Subcutaneous adipose tissue (tissue), 4 donors: Measurements from ENCODE around the gene CD47. TPM values are rescaled to one million over a fixed set of nuclear protein-coding genes. Genes with fewer than 3 reads are reported as not detected.

Experiments used
- CTCF ChIP-seq: fragments of 450-650 bp; IDR thresholded peaks from one replicate; pipeline ENCODE4 v1.5.1; 2016; ENCODE audit warnings: low read depth, mild to moderate bottlenecking, control low read depth, antibody characterized with exemption, moderate library complexity
- total RNA-seq, 4 donors: library from RNA; depleted of rRNA; stranded (reverse); fragments of >200 nt; gene quantifications; one replicate each; pipeline ENCODE4 v1.1.0, GENCODE V29; 2016

Gene CD47
- total RNA-seq, 4 donors from 2014 or later: 26.9 to 70.5 (median 53.0) TPM

- no peak for TF ChIP-seq CTCF
These were observed 40.1 kb upstream of the CD47 start for GRCh38 chr3:108130701-108131474.

GRCh38 chr3:108130236-108130635 is 39.4 kb upstream of the CD47 start:
- no peak for TF ChIP-seq CTCF

- no peak for TF ChIP-seq CTCF
These were observed 36.6 kb upstream of the CD47 start for GRCh38 chr3:108127301-108127988.

- TF ChIP-seq CTCF: no peak
These were observed 35.5 kb upstream of the CD47 start for GRCh38 chr3:108126348-108126747.

GRCh38 chr3:108125550-108126071 is 34.8 kb upstream of the CD47 start:
- no peak for TF ChIP-seq CTCF

GRCh38 chr3:108125153-108125543 is 34.3 kb upstream of the CD47 start:
- no peak for TF ChIP-seq CTCF
